Jurkat, Clone E6-1 (cell line): ENCODE data around the gene TTC21B.
"Not testable (repeated sequence)": the region's sequence is repeated elsewhere in the genome, so short reads cannot be mapped to it uniquely, and the experiment has no call there.

Experiments
- DNase-seq: peaks from one replicate; pipeline ENCODE4 v3.0.0-alpha.2; 2011; ENCODE audit warnings: low read depth, low spot score
- H3K4me3 ChIP-seq: 2 replicates; pipeline ENCODE4 v1.5.1; 2011; ENCODE audit warnings: mild to moderate bottlenecking, low read length, control low read depth, moderate library complexity

Gene TTC21B

GRCh38 chr2:165892526-165892925 lies 61.0 kb downstream of the TTC21B start:
- no peak overlapping the region for H3K4me3 ChIP-seq
- no peak for DNase-seq

- DNase-seq = no peak
- H3K4me3 ChIP-seq = no peak overlapping the region
These were observed 61.6 kb downstream of the TTC21B start for GRCh38 chr2:165891943-165892342.

- H3K4me3 ChIP-seq = no peak overlapping the region
- no peak for DNase-seq
These were observed 62.2 kb downstream of the TTC21B start for GRCh38 chr2:165891345-165891744.

GRCh38 chr2:165889798-165890197 lies 63.8 kb downstream of the TTC21B start:
- no peak overlapping the region for H3K4me3 ChIP-seq
- DNase-seq = no peak

- no peak for DNase-seq
- H3K4me3 ChIP-seq = no peak overlapping the region
These were observed 64.4 kb downstream of the TTC21B start for GRCh38 chr2:165889158-165889557.

- DNase-seq = no peak
- H3K4me3 ChIP-seq = no peak overlapping the region
These were observed 65.4 kb downstream of the TTC21B start for GRCh38 chr2:165888171-165888570.

GRCh38 chr2:165886487-165887146 lies 67.0 kb downstream of the TTC21B start:
- H3K4me3 ChIP-seq = no peak overlapping the region
- no peak for DNase-seq

GRCh38 chr2:165877565-165878550 lies 75.7 kb downstream of the TTC21B start:
- no peak for DNase-seq

GRCh38 chr2:165876712-165877111 lies 76.9 kb downstream of the TTC21B start:
- H3K4me3 ChIP-seq = no peak overlapping the region
- no peak for DNase-seq

More at GRCh38 chr2:165877565-165878550, 75.7 kb downstream of the TTC21B start:
- no peak overlapping the region for H3K4me3 ChIP-seq

GRCh38 chr2:165876269-165876668 lies 77.3 kb downstream of the TTC21B start:
- DNase-seq = no peak
- no peak overlapping the region for H3K4me3 ChIP-seq

GRCh38 chr2:165874445-165875039 lies 79.0 kb downstream of the TTC21B start:
- no peak overlapping the region for H3K4me3 ChIP-seq
- peak; percentile 69 for DNase-seq

GRCh38 chr2:165872101-165872791 lies 81.3 kb downstream of the TTC21B start:
- no peak for DNase-seq
- no peak overlapping the region for H3K4me3 ChIP-seq

GRCh38 chr2:165871025-165871424 lies 82.6 kb downstream of the TTC21B start:
- DNase-seq = no peak
- no peak overlapping the region for H3K4me3 ChIP-seq

GRCh38 chr2:165870346-165870745 lies 83.2 kb downstream of the TTC21B start:
- DNase-seq = no peak
- no peak overlapping the region for H3K4me3 ChIP-seq

GRCh38 chr2:165868211-165868610 lies 85.4 kb downstream of the TTC21B start:
- no peak overlapping the region for H3K4me3 ChIP-seq
- DNase-seq = no peak

GRCh38 chr2:165864296-165864695 lies 89.3 kb downstream of the TTC21B start:
- DNase-seq = no peak
- no peak overlapping the region for H3K4me3 ChIP-seq

GRCh38 chr2:165863810-165864261 lies 89.7 kb downstream of the TTC21B start:
- no peak overlapping the region for H3K4me3 ChIP-seq
- no peak for DNase-seq

GRCh38 chr2:165861083-165861482 lies 92.5 kb downstream of the TTC21B start:
- not testable (repeated sequence) for DNase-seq, H3K4me3 ChIP-seq

- not testable (repeated sequence) for H3K4me3 ChIP-seq, DNase-seq
These were observed 93.9 kb downstream of the TTC21B start for GRCh38 chr2:165859723-165860122.
